AML-193 (cell line): Measurements from ENCODE around the gene INSRR.

Experiments
- DNase-seq, 2 experiments: peaks; one replicate each; lab custom pipeline; 2025; lab: John Stamatoyannopoulos, UW

INSRR gene

GRCh38 chr1:156826630-156827029 lies 32.3 kb downstream of the INSRR start:
- no peak for DNase-seq

- no peak for DNase-seq
Observed at GRCh38 chr1:156823210-156823790, 35.6 kb downstream of the INSRR start.

GRCh38 chr1:156822680-156823079 lies 36.2 kb downstream of the INSRR start:
- no peak for DNase-seq

- DNase-seq, result no peak
Observed at GRCh38 chr1:156821801-156822200, 37.1 kb downstream of the INSRR start.

GRCh38 chr1:156816561-156817328 lies 42.2 kb downstream of the INSRR start, which contains the start of gene SH2D2A:
Gene SH2D2A (minus strand): TSS chr1:156816848. CDS start chr1:156816708, 140 bp downstream.
- DNase-seq, result peak; percentile 4 to 5

- DNase-seq, result no peak
Observed at GRCh38 chr1:156815961-156816422, 42.9 kb downstream of the INSRR start.

- no peak for DNase-seq
Observed at GRCh38 chr1:156815307-156815826, 43.5 kb downstream of the INSRR start.

GRCh38 chr1:156814571-156815260 lies 44.2 kb downstream of the INSRR start:
- DNase-seq, result no peak

GRCh38 chr1:156813750-156814570 lies 45.0 kb downstream of the INSRR start:
- DNase-seq, result no peak

GRCh38 chr1:156813298-156813697 lies 45.6 kb downstream of the INSRR start:
- DNase-seq, result no peak

- DNase-seq, result no peak
Observed at GRCh38 chr1:156812293-156812990, 46.5 kb downstream of the INSRR start.

GRCh38 chr1:156811168-156811567 lies 47.7 kb downstream of the INSRR start:
- DNase-seq, result no peak

GRCh38 chr1:156809711-156810366 lies 49.1 kb downstream of the INSRR start:
- no peak for DNase-seq

GRCh38 chr1:156809281-156809680 lies 49.6 kb downstream of the INSRR start:
- DNase-seq, result no peak

GRCh38 chr1:156808186-156809030 lies 50.5 kb downstream of the INSRR start:
- no peak for DNase-seq

- no peak for DNase-seq
Observed at GRCh38 chr1:156807627-156808026, 51.3 kb downstream of the INSRR start.

GRCh38 chr1:156806512-156807440 lies 52.1 kb downstream of the INSRR start:
- DNase-seq, result no peak

- DNase-seq, result no peak
Observed at GRCh38 chr1:156805766-156806511, 53.0 kb downstream of the INSRR start.
